Prostate gland (tissue), 2 donors: Measurements from ENCODE around the gene ANKS6. TPM values are rescaled to one million over a fixed set of nuclear protein-coding genes. Genes with fewer than 3 reads are reported as not detected.

Experiments used
- DNase-seq: peaks from one replicate; pipeline ENCODE4 v3.0.0-alpha.2; 2019; ENCODE audit warnings: low spot score
- H3K27ac ChIP-seq, 2 donors: fragments of 200-600 bp; sonication (generic); 2 replicates each; pipeline ENCODE4 v1.5.1; 2017 to 2019
- H3K27me3 ChIP-seq: fragments of 200-600 bp; sonication (generic); replicated peaks from 2 replicates; pipeline ENCODE4 v1.5.1; 2019; ENCODE audit not compliant: insufficient read depth
- H3K36me3 ChIP-seq, 2 donors: fragments of 200-600 bp; sonication (generic); 1 replicate in 1 of 2; 2 replicates in 1 of 2; pipeline versions ENCODE4 v1.5.1 to v1.8.1; 2017 to 2019
- H3K4me1 ChIP-seq: fragments of 200-600 bp; sonication (generic); replicated peaks from 2 replicates; pipeline ENCODE4 v1.5.1; 2019
- H3K4me3 ChIP-seq, 2 donors: fragments of 200-600 bp; sonication (generic); 2 replicates each; pipeline ENCODE4 v1.5.1; 2017 to 2019
- H3K9me3 ChIP-seq: fragments of 200-600 bp; sonication (generic); 2 replicates; pipeline ENCODE4 v1.5.1; 2017
- CTCF ChIP-seq, 4 experiments: fragments of 200-600 bp in 2 of 4; fragments of 450-650 bp in 2 of 4; sonication (generic) in 2 of 4; IDR thresholded peaks; 1 replicate in 3 of 4; 2 replicates in 1 of 4; pipeline ENCODE4 v1.5.1; 2016 to 2019; ENCODE audit warnings: antibody characterized with exemption in 4 of 4, mild to moderate bottlenecking in 2 of 4, moderate library complexity in 2 of 4
- POLR2A ChIP-seq: fragments of 450-650 bp; IDR thresholded peaks from one replicate; pipeline ENCODE4 v1.6.1; 2016; ENCODE audit warnings: antibody characterized with exemption, mild to moderate bottlenecking
- POLR2AphosphoS5 ChIP-seq: sonication (generic); formaldehyde crosslinking; IDR thresholded peaks from one replicate; pipeline ENCODE4 v1.6.1; 2017; ENCODE audit warnings: antibody characterized with exemption
- WGBS: methylation state at CpG from one replicate; pipeline ENCODE4 v1.1.5; 2018; 5-methylcytosine and 5-hydroxymethylcytosine counted together
- intact Hi-C: fragments of 100-400 bp; cut with DNase I; formaldehyde crosslinking; loops from one replicate; pipeline ENCODE4 v1.14.2; 2022
- total RNA-seq, 2 donors: library from RNA; depleted of rRNA; stranded (reverse); fragments of >200 nt; gene quantifications; one replicate each; pipeline ENCODE4 v1.1.0, GENCODE V29; 2016

Gene ANKS6
- total RNA-seq, 2 donors from 2014 or later = 11.6 to 18.8 TPM

- no peaks in the 10 kb centered on the region for H3K9me3 ChIP-seq
Observed at GRCh38 chr9:98833090-98833956, 37.0 kb upstream of the ANKS6 start.

GRCh38 chr9:98832768-98833089 is 36.4 kb upstream of the ANKS6 start:
- no peak overlapping the region for H3K27ac ChIP-seq
- intact Hi-C loops = no loop called here
- DNase-seq = no peak
- no peaks in the 10 kb centered on the region for H3K9me3 ChIP-seq
- H3K4me3 ChIP-seq = no peak overlapping the region
- H3K27me3 ChIP-seq = no peaks in the 10 kb centered on the region
- 96% methylated on average over 1 of the region's 1 CpG for WGBS
- no peaks in the 10 kb centered on the region for H3K36me3 ChIP-seq
- TF ChIP-seq POLR2AphosphoS5 = no peak
- no peak for TF ChIP-seq POLR2A
- TF ChIP-seq CTCF (IDR thresholded peaks at IDR 0.05) = no peak
- no peaks in the 10 kb centered on the region for H3K4me1 ChIP-seq

More at GRCh38 chr9:98833090-98833956, 37.0 kb upstream of the ANKS6 start:
- no peak for DNase-seq
- 91% methylated on average over 9 of the region's 9 CpGs for WGBS
- H3K36me3 ChIP-seq = no peaks in the 10 kb centered on the region
- no peak overlapping the region for H3K4me3 ChIP-seq
- H3K27me3 ChIP-seq = no peaks in the 10 kb centered on the region
- TF ChIP-seq CTCF (IDR thresholded peaks at IDR 0.05) (no peak), POLR2A (no peak), POLR2AphosphoS5 (no peak)
- H3K27ac ChIP-seq = no peak overlapping the region
- intact Hi-C loops = no loop called here
- H3K4me1 ChIP-seq = no peaks in the 10 kb centered on the region

GRCh38 chr9:98831696-98832095 is 35.3 kb upstream of the ANKS6 start:
- H3K27ac ChIP-seq = no peak overlapping the region
- H3K4me1 ChIP-seq = no peaks in the 10 kb centered on the region
- no peak for TF ChIP-seq CTCF (IDR thresholded peaks at IDR 0.05)
- TF ChIP-seq POLR2A = no peak
- TF ChIP-seq POLR2AphosphoS5 = no peak
- no peaks in the 10 kb centered on the region for H3K27me3 ChIP-seq
- no peaks in the 10 kb centered on the region for H3K9me3 ChIP-seq
- DNase-seq = no peak
- no peak overlapping the region for H3K4me3 ChIP-seq
- 92% methylated on average over 16 of the region's 16 CpGs for WGBS
- intact Hi-C loops = no loop called here
- no peaks in the 10 kb centered on the region for H3K36me3 ChIP-seq

GRCh38 chr9:98830554-98830953 is 34.2 kb upstream of the ANKS6 start:
- no peak overlapping the region for H3K4me3 ChIP-seq
- no peaks in the 10 kb centered on the region for H3K4me1 ChIP-seq
- H3K9me3 ChIP-seq = no peaks in the 10 kb centered on the region
- H3K36me3 ChIP-seq = no peaks in the 10 kb centered on the region
- TF ChIP-seq POLR2A (no peak), POLR2AphosphoS5 (no peak), CTCF (IDR thresholded peaks at IDR 0.05) (no peak)
- no peak for DNase-seq
- WGBS = 87% methylated on average over 5 of the region's 5 CpGs
- no peak overlapping the region for H3K27ac ChIP-seq
- H3K27me3 ChIP-seq = no peaks in the 10 kb centered on the region
- intact Hi-C loops = no loop called here

- 83% methylated on average over 5 of the region's 5 CpGs for WGBS
- intact Hi-C loops = no loop called here
- TF ChIP-seq POLR2AphosphoS5 (no peak), POLR2A (no peak), CTCF (IDR thresholded peaks at IDR 0.05) (no peak)
- H3K4me3 ChIP-seq = no peak overlapping the region
- H3K4me1 ChIP-seq = no peaks in the 10 kb centered on the region
- no peaks in the 10 kb centered on the region for H3K9me3 ChIP-seq
- H3K27me3 ChIP-seq = no peaks in the 10 kb centered on the region
- DNase-seq = no peak
- no peak overlapping the region for H3K27ac ChIP-seq
- H3K36me3 ChIP-seq = no peaks in the 10 kb centered on the region
Observed at GRCh38 chr9:98829766-98830165, 33.4 kb upstream of the ANKS6 start.
